ENCODE measurements around the gene GPR55. TPM values are rescaled to one million over a fixed set of nuclear protein-coding genes. Genes with fewer than 3 reads are reported as not detected.

Gene GPR55
- total RNA-seq, 6 experiments from 2014 or later: 0.06 to 0.12 (median 0.07) TPM; not detected in 3

DNA sequence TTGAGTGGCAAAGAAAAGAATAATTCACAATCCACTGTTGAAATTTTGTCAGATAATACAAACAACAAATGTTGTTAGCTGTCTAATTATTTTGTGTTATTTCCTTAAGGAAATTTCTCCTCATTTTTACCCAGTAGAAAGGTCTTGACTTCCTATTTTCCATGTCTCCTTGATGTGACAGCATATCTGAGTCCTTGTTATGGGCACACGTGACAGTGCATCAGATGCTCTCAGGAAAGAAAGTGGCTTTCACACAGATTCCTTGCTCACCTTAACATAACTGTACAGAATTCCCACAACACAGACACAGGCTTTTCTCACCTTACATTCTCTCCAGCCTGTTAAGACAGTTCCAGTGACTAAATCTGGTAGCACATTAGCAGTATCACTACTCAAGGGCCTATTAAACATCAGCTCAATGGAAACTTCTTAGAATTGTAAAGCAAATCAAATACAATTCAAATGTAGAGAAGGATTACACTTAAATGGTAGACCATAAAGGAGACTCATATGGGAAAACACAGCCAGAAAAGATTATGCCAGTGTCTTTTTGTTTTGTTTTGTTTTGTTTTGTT lies 30.2 kb upstream of the GPR55 start:
- intact Hi-C loops (cut with DNase I): no loop called here
- Histone ChIP-seq H3K9me3 (no peaks in the 10 kb centered on the region), H3K36me3 (no peaks in the 10 kb centered on the region), H3K4me3 (no peak overlapping the region), H3K4me1 (peaks cover 0 to 11% (median 3%) of the 10 kb centered on the region in 4 donors), H3K27me3 (peaks cover 0 to 15% of the 10 kb centered on the region in 2 donors), H3K27ac (no peak overlapping the region)
- no peak for ATAC-seq
- no peak for TF ChIP-seq POLR2A (IDR thresholded peaks at IDR 0.05)
- TF ChIP-seq, protein P1, sequence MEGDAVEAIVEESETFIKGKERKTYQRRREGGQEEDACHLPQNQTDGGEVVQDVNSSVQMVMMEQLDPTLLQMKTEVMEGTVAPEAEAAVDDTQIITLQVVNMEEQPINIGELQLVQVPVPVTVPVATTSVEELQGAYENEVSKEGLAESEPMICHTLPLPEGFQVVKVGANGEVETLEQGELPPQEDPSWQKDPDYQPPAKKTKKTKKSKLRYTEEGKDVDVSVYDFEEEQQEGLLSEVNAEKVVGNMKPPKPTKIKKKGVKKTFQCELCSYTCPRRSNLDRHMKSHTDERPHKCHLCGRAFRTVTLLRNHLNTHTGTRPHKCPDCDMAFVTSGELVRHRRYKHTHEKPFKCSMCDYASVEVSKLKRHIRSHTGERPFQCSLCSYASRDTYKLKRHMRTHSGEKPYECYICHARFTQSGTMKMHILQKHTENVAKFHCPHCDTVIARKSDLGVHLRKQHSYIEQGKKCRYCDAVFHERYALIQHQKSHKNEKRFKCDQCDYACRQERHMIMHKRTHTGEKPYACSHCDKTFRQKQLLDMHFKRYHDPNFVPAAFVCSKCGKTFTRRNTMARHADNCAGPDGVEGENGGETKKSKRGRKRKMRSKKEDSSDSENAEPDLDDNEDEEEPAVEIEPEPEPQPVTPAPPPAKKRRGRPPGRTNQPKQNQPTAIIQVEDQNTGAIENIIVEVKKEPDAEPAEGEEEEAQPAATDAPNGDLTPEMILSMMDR (IDR thresholded peaks at IDR 0.05): no peak
- 67% methylated on average over 1 of the region's 1 CpG for WGBS (ENCODE audit: insufficient coverage, low coverage, low lambda C conversion rate, missing lambda C conversion rate)
- no peak for DNase-seq

DNA sequence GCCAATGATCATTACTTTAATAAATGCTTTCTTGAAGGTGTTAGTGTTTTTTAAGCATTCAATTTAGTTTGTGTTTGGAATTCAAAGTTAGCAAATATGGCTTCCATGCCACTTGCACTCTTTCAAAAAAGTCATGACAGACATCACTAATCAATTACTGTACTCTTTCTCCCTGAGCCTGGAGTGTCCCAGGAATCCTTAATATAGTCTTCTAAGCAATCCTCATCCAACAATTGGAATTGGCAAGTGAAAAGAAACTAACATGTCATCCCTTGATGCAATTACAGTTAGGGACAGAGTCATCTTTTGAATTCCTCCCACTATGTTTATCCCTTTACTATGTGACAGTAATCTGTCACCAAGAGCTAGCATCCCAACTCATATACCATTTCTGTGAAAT lies 29.7 kb upstream of the GPR55 start:
- intact Hi-C loops (cut with DNase I): no loop called here

DNA sequence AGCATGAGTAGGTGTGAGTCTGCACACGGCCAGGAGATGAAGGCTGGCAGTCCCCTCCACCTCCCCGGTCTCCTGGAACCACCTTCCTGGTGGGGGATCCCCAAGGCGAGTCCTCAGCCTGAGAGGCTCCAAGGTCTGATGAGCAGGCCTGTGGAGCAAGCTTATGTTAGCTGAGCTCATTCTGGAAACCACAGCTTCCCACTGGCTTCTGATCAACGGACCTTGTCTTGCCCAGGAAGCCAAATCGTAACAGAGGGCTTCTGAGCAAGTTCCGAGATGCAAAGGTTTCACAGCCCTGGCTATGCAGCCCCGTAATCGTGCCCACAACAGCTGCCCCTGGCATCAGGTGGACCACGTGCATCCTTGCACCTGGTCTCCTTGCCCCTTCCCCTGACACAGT lies 28.8 kb upstream of the GPR55 start:
- H3K4me3 ChIP-seq: no peak overlapping the region
- H3K4me1 ChIP-seq: peaks cover 0 to 11% (median 3%) of the 10 kb centered on the region in 4 donors
- no peak overlapping the region for H3K27ac ChIP-seq
- intact Hi-C loops (cut with DNase I): no loop called here
- no peaks in the 10 kb centered on the region for H3K9me3 ChIP-seq
- WGBS (ENCODE audit: insufficient coverage, low coverage, low lambda C conversion rate, missing lambda C conversion rate): no CpG with 5 or more reads among the region's 9 CpGs
- H3K27me3 ChIP-seq: peaks cover 0 to 14% of the 10 kb centered on the region in 2 donors
- no peaks in the 10 kb centered on the region for H3K36me3 ChIP-seq
- ATAC-seq (no peak), DNase-seq (no peak)
- TF ChIP-seq, protein P1 (IDR thresholded peaks at IDR 0.05): no peak
- no peak for TF ChIP-seq POLR2A (IDR thresholded peaks at IDR 0.05)

More for the DNA sequence above, 29.7 kb upstream of the GPR55 start:
- H3K9me3 ChIP-seq: no peaks in the 10 kb centered on the region
- H3K4me1 ChIP-seq: peaks cover 0 to 11% (median 3%) of the 10 kb centered on the region in 4 donors
- peaks cover 0 to 15% of the 10 kb centered on the region in 2 donors for H3K27me3 ChIP-seq
- ATAC-seq (no peak), DNase-seq (no peak)
- H3K4me3 ChIP-seq: no peak overlapping the region
- H3K27ac ChIP-seq: no peak overlapping the region
- no peaks in the 10 kb centered on the region for H3K36me3 ChIP-seq
- TF ChIP-seq POLR2A (IDR thresholded peaks at IDR 0.05): no peak
- TF ChIP-seq, protein P1 (IDR thresholded peaks at IDR 0.05): no peak

DNA sequence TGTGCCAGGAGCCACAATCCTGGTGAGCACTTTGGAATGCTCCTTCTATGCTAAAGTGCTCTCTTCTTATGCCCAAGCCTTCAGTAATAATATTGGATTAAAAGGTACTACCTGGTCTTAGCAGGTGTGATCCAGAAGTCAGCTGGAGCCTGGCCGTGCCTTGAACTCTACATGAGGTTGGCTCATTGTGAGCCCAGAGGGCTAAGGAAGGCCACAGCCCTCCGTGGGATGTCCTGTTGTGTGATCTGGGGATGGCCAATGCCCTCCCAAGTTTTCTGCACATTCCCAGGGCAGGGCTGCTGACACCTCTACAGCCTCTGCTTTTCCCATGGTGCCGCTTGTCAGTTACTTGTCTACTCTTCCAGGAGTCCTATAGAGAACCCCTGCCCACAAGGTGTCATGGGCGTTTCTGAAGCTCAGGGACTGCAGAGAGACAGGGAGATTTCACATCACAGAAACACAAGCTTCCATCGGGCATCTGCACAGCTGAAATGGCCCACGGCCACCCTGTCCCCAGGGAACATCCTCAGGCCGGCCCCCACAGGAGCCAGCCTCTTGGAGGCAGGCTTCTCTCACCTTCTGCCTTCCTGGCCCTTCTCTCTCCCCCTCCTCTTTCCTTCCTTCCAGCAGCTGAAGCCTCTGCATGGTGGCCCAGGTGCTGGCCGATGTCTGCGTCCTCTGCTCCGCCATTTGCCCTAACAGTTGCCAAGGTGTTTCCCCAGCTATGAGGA lies 27.3 kb upstream of the GPR55 start:
- peaks cover 0 to 6% (median under 1%) of the 10 kb centered on the region in 4 donors for H3K4me1 ChIP-seq
- H3K27me3 ChIP-seq: peaks cover 0 to 6% of the 10 kb centered on the region in 2 donors
- TF ChIP-seq, protein P1 (IDR thresholded peaks at IDR 0.05): no peak
- no peak for TF ChIP-seq POLR2A (IDR thresholded peaks at IDR 0.05)
- no peak overlapping the region for H3K27ac ChIP-seq
- ATAC-seq: no peak
- intact Hi-C loops (cut with DNase I): no loop called here
- H3K4me3 ChIP-seq: no peak overlapping the region
- no peaks in the 10 kb centered on the region for H3K36me3 ChIP-seq
- DNase-seq: no peak
- 100% methylated on average over 3 of the region's 10 CpGs for WGBS (ENCODE audit: insufficient coverage, low coverage, low lambda C conversion rate, missing lambda C conversion rate)
- no peaks in the 10 kb centered on the region for H3K9me3 ChIP-seq
